Endometrial microvascular endothelial cells (primary cell): ENCODE data around the gene SLC13A1. TPM values are rescaled to one million over a fixed set of nuclear protein-coding genes. Genes with fewer than 3 reads are reported as not detected.
"Not testable (repeated sequence)": the region's sequence is repeated elsewhere in the genome, so short reads cannot be mapped to it uniquely, and the experiment has no call there.

Source experiments
- in situ Hi-C: cut with HindIII; loops from 2 replicates; pipeline ENCODE4 v1.10.0; 2017; ENCODE audit warnings: low sequenced_read_pairs, low pct_unique_long_range_greater_than_20kb; ENCODE audit errors: inconsistent ontology term
- total RNA-seq: library from RNA; depleted of rRNA; stranded (reverse); fragments of >200 nt; gene quantifications from one replicate; pipeline ENCODE4 v1.2.3, GENCODE V29; 2015; ENCODE audit errors: inconsistent ontology term

Gene SLC13A1
- not detected for total RNA-seq

- in situ Hi-C loops: no loop called here
Observed at GRCh38 chr7:123199883-123200282, at the start of gene SLC13A1. Gene SLC13A1, minus strand, starts transcription at chr7:123199969. Its CDS starts 23 bp downstream, at chr7:123199946.

GRCh38 chr7:123244768-123245167 lies 45.0 kb upstream of the SLC13A1 start:
- in situ Hi-C loops: no loop called here

GRCh38 chr7:123242467-123243092 lies 42.8 kb upstream of the SLC13A1 start:
- in situ Hi-C loops: no loop called here

GRCh38 chr7:123241809-123242208 lies 42.0 kb upstream of the SLC13A1 start:
- in situ Hi-C loops: no loop called here

GRCh38 chr7:123231021-123232000 lies 31.5 kb upstream of the SLC13A1 start:
- in situ Hi-C loops: no loop called here

GRCh38 chr7:123230603-123231002 lies 30.8 kb upstream of the SLC13A1 start:
- in situ Hi-C loops: no loop called here

GRCh38 chr7:123230147-123230546 lies 30.4 kb upstream of the SLC13A1 start:
- in situ Hi-C loops: no loop called here

GRCh38 chr7:123229426-123229825 lies 29.7 kb upstream of the SLC13A1 start:
- in situ Hi-C loops: no loop called here

- in situ Hi-C loops: not testable (repeated sequence)
Observed at GRCh38 chr7:123227666-123228065, 27.9 kb upstream of the SLC13A1 start.

- in situ Hi-C loops: no loop called here
Observed at GRCh38 chr7:123220396-123220795, 20.6 kb upstream of the SLC13A1 start.

- in situ Hi-C loops: no loop called here
Observed at GRCh38 chr7:123218866-123219265, 19.1 kb upstream of the SLC13A1 start.

- in situ Hi-C loops: no loop called here
Observed at GRCh38 chr7:123216825-123217224, 17.1 kb upstream of the SLC13A1 start.

- in situ Hi-C loops: no loop called here
Observed at GRCh38 chr7:123215350-123215749, 15.6 kb upstream of the SLC13A1 start.

- in situ Hi-C loops: no loop called here
Observed at GRCh38 chr7:123211545-123211944, 11.8 kb upstream of the SLC13A1 start.

GRCh38 chr7:123210986-123211385 lies 11.2 kb upstream of the SLC13A1 start:
- in situ Hi-C loops: no loop called here

- in situ Hi-C loops: no loop called here
Observed at GRCh38 chr7:123209786-123210185, 10.0 kb upstream of the SLC13A1 start.

GRCh38 chr7:123208793-123209192 lies 9.0 kb upstream of the SLC13A1 start:
- in situ Hi-C loops: no loop called here

GRCh38 chr7:123204206-123204835 lies 4.6 kb upstream of the SLC13A1 start:
- in situ Hi-C loops: no loop called here

- in situ Hi-C loops: no loop called here
Observed at GRCh38 chr7:123201901-123202300, 2.1 kb upstream of the SLC13A1 start.
